Measurements from ENCODE around the gene CD80.
"Not testable (repeated sequence)": the region's sequence is repeated elsewhere in the genome, so short reads cannot be mapped to it uniquely, and the experiment has no call there.

The CD80 gene

DNA sequence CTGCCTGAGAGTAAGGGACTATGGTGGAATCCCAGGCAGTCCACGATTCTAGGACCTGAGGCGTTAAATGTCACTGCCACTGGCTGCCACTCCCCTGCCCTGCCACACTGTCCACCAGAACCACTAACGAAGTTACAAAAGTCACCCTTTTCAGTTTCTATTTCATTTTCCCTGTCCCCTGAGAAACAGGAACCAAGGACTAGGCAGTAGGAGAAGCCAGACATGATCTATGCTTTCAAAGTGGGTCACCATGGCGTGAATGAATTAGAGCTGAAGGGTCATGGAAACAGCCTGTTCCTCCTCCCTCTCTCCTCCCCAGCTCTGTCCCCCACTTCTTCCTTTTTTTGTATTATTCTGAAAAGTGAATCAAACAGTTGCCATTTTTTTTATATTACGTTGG is 10.8 kb upstream of the CD80 start (continued):
- TF ChIP-seq, protein P1, sequence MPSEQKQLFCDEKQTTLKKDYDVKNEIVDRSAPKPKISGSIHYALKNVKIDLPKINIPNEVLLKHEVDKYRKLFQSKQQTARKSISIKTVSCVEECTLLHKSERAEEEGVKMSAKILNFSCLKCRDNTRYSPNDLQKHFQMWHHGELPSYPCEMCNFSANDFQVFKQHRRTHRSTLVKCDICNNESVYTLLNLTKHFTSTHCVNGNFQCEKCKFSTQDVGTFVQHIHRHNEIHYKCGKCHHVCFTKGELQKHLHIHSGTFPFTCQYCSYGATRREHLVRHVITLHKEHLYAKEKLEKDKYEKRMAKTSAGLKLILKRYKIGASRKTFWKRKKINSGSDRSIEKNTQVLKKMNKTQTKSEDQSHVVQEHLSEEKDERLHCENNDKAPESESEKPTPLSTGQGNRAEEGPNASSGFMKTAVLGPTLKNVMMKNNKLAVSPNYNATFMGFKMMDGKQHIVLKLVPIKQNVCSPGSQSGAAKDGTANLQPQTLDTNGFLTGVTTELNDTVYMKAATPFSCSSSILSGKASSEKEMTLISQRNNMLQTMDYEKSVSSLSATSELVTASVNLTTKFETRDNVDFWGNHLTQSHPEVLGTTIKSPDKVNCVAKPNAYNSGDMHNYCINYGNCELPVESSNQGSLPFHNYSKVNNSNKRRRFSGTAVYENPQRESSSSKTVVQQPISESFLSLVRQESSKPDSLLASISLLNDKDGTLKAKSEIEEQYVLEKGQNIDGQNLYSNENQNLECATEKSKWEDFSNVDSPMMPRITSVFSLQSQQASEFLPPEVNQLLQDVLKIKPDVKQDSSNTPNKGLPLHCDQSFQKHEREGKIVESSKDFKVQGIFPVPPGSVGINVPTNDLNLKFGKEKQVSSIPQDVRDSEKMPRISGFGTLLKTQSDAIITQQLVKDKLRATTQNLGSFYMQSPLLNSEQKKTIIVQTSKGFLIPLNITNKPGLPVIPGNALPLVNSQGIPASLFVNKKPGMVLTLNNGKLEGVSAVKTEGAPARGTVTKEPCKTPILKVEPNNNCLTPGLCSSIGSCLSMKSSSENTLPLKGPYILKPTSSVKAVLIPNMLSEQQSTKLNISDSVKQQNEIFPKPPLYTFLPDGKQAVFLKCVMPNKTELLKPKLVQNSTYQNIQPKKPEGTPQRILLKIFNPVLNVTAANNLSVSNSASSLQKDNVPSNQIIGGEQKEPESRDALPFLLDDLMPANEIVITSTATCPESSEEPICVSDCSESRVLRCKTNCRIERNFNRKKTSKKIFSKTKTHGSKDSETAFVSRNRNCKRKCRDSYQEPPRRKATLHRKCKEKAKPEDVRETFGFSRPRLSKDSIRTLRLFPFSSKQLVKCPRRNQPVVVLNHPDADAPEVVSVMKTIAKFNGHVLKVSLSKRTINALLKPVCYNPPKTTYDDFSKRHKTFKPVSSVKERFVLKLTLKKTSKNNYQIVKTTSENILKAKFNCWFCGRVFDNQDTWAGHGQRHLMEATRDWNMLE (tag by site-specific recombination; conservative IDR thresholded peaks at IDR 0.05; ENCODE audit: low read depth) = no peak

DNA sequence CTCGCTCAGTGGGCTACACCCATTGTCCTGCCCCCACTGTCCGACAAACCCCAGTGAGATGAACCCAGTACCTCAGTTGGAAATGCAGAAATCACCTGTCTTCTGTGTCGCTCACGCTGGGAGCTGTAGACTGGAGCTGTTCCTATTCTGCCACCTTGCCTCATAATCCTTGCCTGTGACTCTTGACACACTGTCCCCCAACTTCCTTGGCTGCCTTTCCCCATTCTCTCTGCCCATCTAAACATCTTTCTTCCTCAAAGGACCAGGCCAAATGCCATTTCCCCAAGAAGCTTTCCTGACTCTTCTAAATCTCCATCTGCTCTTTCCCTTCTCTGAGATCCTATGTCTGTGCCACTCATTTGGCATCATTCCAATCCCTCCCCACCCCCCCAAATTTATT is 9.7 kb upstream of the CD80 start:
- no peaks in the 10 kb centered on the region for H3K4me1 ChIP-seq (ENCODE audit: control insufficient read depth, insufficient read depth, low read length)
- no peaks in the 10 kb centered on the region for H3K9me3 ChIP-seq (ENCODE audit: control insufficient read depth, insufficient read depth, low read depth, low read length)
- no peaks in the 10 kb centered on the region for H3K36me3 ChIP-seq (ENCODE audit: control insufficient read depth in 2 of 2, insufficient read depth in 1 of 2, low read length in 2 of 2)
- TF ChIP-seq, protein P2, sequence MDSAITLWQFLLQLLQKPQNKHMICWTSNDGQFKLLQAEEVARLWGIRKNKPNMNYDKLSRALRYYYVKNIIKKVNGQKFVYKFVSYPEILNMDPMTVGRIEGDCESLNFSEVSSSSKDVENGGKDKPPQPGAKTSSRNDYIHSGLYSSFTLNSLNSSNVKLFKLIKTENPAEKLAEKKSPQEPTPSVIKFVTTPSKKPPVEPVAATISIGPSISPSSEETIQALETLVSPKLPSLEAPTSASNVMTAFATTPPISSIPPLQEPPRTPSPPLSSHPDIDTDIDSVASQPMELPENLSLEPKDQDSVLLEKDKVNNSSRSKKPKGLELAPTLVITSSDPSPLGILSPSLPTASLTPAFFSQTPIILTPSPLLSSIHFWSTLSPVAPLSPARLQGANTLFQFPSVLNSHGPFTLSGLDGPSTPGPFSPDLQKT (IDR thresholded peaks at IDR 0.05; ENCODE audit: borderline replicate concordance, low read depth, low read length) = no peak
- no peak for TF ChIP-seq ZNF311 (tag by site-specific recombination; IDR thresholded peaks at IDR 0.05; ENCODE audit: borderline replicate concordance)
- no peak for TF ChIP-seq KLF7 (tag by site-specific recombination; IDR thresholded peaks at IDR 0.05; ENCODE audit: borderline replicate concordance)
- TF ChIP-seq, protein P3, sequence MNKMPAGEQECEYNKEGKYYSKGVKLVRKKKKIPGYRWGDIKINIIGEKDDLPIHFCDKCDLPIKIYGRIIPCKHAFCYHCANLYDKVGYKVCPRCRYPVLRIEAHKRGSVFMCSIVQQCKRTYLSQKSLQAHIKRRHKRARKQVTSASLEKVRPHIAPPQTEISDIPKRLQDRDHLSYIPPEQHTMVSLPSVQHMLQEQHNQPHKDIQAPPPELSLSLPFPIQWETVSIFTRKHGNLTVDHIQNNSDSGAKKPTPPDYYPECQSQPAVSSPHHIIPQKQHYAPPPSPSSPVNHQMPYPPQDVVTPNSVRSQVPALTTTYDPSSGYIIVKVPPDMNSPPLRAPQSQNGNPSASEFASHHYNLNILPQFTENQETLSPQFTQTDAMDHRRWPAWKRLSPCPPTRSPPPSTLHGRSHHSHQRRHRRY (tag by site-specific recombination; IDR thresholded peaks at IDR 0.05) = no peak
- TF ChIP-seq BCL11B (tag by site-specific recombination; IDR thresholded peaks at IDR 0.05; ENCODE audit: low read depth) = no peak
- TF ChIP-seq REPIN1 (tag by site-specific recombination; IDR thresholded peaks at IDR 0.05; ENCODE audit: low read depth) = no peak
- TF ChIP-seq, protein P4, sequence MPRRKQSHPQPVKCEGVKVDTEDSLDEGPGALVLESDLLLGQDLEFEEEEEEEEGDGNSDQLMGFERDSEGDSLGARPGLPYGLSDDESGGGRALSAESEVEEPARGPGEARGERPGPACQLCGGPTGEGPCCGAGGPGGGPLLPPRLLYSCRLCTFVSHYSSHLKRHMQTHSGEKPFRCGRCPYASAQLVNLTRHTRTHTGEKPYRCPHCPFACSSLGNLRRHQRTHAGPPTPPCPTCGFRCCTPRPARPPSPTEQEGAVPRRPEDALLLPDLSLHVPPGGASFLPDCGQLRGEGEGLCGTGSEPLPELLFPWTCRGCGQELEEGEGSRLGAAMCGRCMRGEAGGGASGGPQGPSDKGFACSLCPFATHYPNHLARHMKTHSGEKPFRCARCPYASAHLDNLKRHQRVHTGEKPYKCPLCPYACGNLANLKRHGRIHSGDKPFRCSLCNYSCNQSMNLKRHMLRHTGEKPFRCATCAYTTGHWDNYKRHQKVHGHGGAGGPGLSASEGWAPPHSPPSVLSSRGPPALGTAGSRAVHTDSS (tag by site-specific recombination; IDR thresholded peaks at IDR 0.05) = no peak
- TF ChIP-seq, protein P5, sequence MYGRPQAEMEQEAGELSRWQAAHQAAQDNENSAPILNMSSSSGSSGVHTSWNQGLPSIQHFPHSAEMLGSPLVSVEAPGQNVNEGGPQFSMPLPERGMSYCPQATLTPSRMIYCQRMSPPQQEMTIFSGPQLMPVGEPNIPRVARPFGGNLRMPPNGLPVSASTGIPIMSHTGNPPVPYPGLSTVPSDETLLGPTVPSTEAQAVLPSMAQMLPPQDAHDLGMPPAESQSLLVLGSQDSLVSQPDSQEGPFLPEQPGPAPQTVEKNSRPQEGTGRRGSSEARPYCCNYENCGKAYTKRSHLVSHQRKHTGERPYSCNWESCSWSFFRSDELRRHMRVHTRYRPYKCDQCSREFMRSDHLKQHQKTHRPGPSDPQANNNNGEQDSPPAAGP (tag by site-specific recombination; IDR thresholded peaks at IDR 0.05) = no peak
- POLR2A ChIA-PET = no interaction called here
- H3K27ac ChIP-seq (ENCODE audit: extremely low read depth, low read depth, low read length) = no peak overlapping the region
- H3K4me3 ChIP-seq (ENCODE audit: low read depth, low read length) = no peak overlapping the region
- CTCF ChIA-PET = no interaction called here

DNA sequence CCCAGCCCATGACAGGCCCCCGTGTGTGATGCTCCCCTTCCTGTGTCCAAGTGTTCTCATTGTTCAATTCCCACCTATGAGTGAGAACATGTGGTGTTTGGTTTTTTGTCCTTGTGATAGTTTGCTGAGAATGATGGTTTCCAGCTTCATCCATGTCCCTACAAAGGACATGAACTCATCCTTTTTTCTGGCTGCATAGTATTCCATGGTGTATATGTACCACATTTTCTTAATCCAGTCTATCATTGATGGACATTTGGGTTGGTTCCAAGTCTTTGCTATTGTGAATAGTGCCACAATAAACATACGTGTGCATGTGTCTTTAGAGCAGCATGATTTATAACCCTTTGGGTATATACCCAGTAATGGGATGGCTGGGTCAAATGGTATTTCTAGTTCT is 3.9 kb upstream of the CD80 start:
- H3K27ac ChIP-seq (ENCODE audit: extremely low read depth, low read depth, low read length); H3K4me3 ChIP-seq (ENCODE audit: low read depth, low read length); H3K36me3 ChIP-seq (ENCODE audit: control insufficient read depth in 2 of 2, insufficient read depth in 1 of 2, low read length in 2 of 2); POLR2A ChIA-PET; CTCF ChIA-PET; H3K9me3 ChIP-seq (ENCODE audit: control insufficient read depth, insufficient read depth, low read depth, low read length); H3K4me1 ChIP-seq (ENCODE audit: control insufficient read depth, insufficient read depth, low read length): not testable (repeated sequence)
- TF ChIP-seq ZNF146 (tag by site-specific recombination; IDR thresholded peaks at IDR 0.05) = peak; percentile 71
